SK-N-SH treated with all-trans-retinoic acid at 6 μM for 48 hours (cell line): ENCODE results near the gene TMCO2.

Experiments
- ATAC-seq: fragments of 200-7000 bp; cut with Tn5 transposase; 3 replicates; pipeline ENCODE4 v1.9.1; 2020; ENCODE audit warnings: mild to moderate bottlenecking, moderate library complexity
- ARNTL ChIP-seq: fragments of 450-650 bp; formaldehyde crosslinking; IDR thresholded peaks from 2 replicates; pipeline ENCODE4 v1.5.0; 2020; ENCODE audit warnings: low read depth, mild to moderate bottlenecking, moderate library complexity, borderline replicate concordance
- BACH2 ChIP-seq: fragments of 250-450 bp; sonication (Bioruptor Pico); IDR thresholded peaks from 2 replicates; pipeline ENCODE4 v1.9.0; 2021; ENCODE audit warnings: mild to moderate bottlenecking, borderline replicate concordance
- CREB5 ChIP-seq: fragments of 250-450 bp; sonication (Bioruptor Pico); IDR thresholded peaks from 2 replicates; pipeline ENCODE4 v1.5.1; 2020; ENCODE audit warnings: low read depth, mild to moderate bottlenecking, moderate library complexity
- CSDC2 ChIP-seq: fragments of 250-450 bp; sonication (Bioruptor Pico); IDR thresholded peaks from 2 replicates; pipeline ENCODE4 v1.5.0; 2020; ENCODE audit warnings: mild to moderate bottlenecking, moderate library complexity
- CSRNP3 ChIP-seq: fragments of 250-450 bp; sonication (Bioruptor Pico); IDR thresholded peaks from 2 replicates; pipeline ENCODE4 v1.5.1; 2021; ENCODE audit warnings: mild to moderate bottlenecking, moderate library complexity
- ESRRG ChIP-seq: fragments of 250-450 bp; sonication (Bioruptor Pico); IDR thresholded peaks from 2 replicates; pipeline ENCODE4 v1.6.1; 2021; ENCODE audit warnings: mild to moderate bottlenecking
- GLIS3 ChIP-seq: fragments of 250-450 bp; sonication (Bioruptor Pico); IDR thresholded peaks from 2 replicates; pipeline ENCODE4 v1.5.0; 2020; ENCODE audit warnings: mild to moderate bottlenecking, moderate library complexity
- ISL1 ChIP-seq: fragments of 250-450 bp; sonication (Bioruptor Pico); IDR thresholded peaks from 2 replicates; pipeline ENCODE4 v2.1.2; 2022; ENCODE audit warnings: mild to moderate bottlenecking, moderate library complexity
- OSR1 ChIP-seq: fragments of 250-450 bp; sonication (Bioruptor Pico); IDR thresholded peaks from 2 replicates; pipeline ENCODE4 v1.8.0; 2022; ENCODE audit warnings: moderate library complexity, mild to moderate bottlenecking, inconsistent platforms
- PATZ1 ChIP-seq: fragments of 250-450 bp; sonication (Bioruptor Pico); IDR thresholded peaks from 2 replicates; pipeline ENCODE4 v1.8.0; 2020; ENCODE audit warnings: mild to moderate bottlenecking, moderate library complexity, borderline replicate concordance
- POU6F1 ChIP-seq: fragments of 250-450 bp; sonication (Bioruptor Pico); IDR thresholded peaks from 2 replicates; pipeline ENCODE4 v1.8.0; 2021; ENCODE audit warnings: low read depth, mild to moderate bottlenecking, moderate library complexity, borderline replicate concordance
- PPARA ChIP-seq: fragments of 250-450 bp; sonication (Bioruptor Pico); IDR thresholded peaks from 2 replicates; pipeline ENCODE4 v1.5.0; 2020; ENCODE audit warnings: mild to moderate bottlenecking, borderline replicate concordance
- RARB ChIP-seq: fragments of 250-450 bp; sonication (Bioruptor Pico); IDR thresholded peaks from 2 replicates; pipeline ENCODE4 v1.8.0; 2021; ENCODE audit warnings: mild to moderate bottlenecking, moderate library complexity
- TOX ChIP-seq: fragments of 250-450 bp; sonication (Bioruptor Pico); IDR thresholded peaks from 2 replicates; pipeline ENCODE4 v1.8.0; 2021; ENCODE audit warnings: mild to moderate bottlenecking, moderate library complexity, borderline replicate concordance
- TSHZ2 ChIP-seq: fragments of 250-450 bp; sonication (Bioruptor Pico); IDR thresholded peaks from 2 replicates; pipeline ENCODE4 v1.5.0; 2020; ENCODE audit warnings: mild to moderate bottlenecking, moderate library complexity
- ZC3H10 ChIP-seq: fragments of 250-450 bp; sonication (Bioruptor Pico); IDR thresholded peaks from 2 replicates; pipeline ENCODE4 v1.5.1; 2021; ENCODE audit warnings: mild to moderate bottlenecking, moderate library complexity
- ZFP3 ChIP-seq: fragments of 250-450 bp; sonication (Bioruptor Pico); IDR thresholded peaks from 2 replicates; pipeline ENCODE4 v1.5.0; 2020; ENCODE audit warnings: mild to moderate bottlenecking, moderate library complexity
- ZFP30 ChIP-seq: fragments of 450-650 bp; formaldehyde crosslinking; IDR thresholded peaks from 2 replicates; pipeline ENCODE4 v1.5.0; 2022; ENCODE audit warnings: mild to moderate bottlenecking, moderate library complexity
- ZNF565 ChIP-seq: fragments of 450-650 bp; formaldehyde crosslinking; conservative IDR thresholded peaks from 2 replicates; pipeline ENCODE4 v1.5.0; 2020; ENCODE audit warnings: low read depth, mild to moderate bottlenecking, moderate library complexity
- ZNF70 ChIP-seq: fragments of 450-650 bp; formaldehyde crosslinking; IDR thresholded peaks from 2 replicates; pipeline ENCODE4 v1.5.0; 2020; ENCODE audit warnings: mild to moderate bottlenecking, moderate library complexity
- ZNF8 ChIP-seq: fragments of 450-650 bp; formaldehyde crosslinking; IDR thresholded peaks from 2 replicates; pipeline ENCODE4 v1.5.0; 2020; ENCODE audit warnings: mild to moderate bottlenecking, moderate library complexity

Gene TMCO2

GRCh38 chr1:40299366-40300248 is 51.9 kb downstream of the TMCO2 start:
- ATAC-seq, result no peak
- TF ChIP-seq ZC3H10 (CRISPR knock-in tag), result no peak
- TF ChIP-seq CSDC2 (CRISPR knock-in tag), result no peak
- TF ChIP-seq GLIS3, result no peak
- no peak for TF ChIP-seq ZNF8 (CRISPR knock-in tag)
- no peak for TF ChIP-seq TOX (CRISPR knock-in tag)
- no peak for TF ChIP-seq ZNF70 (CRISPR knock-in tag)
- TF ChIP-seq PATZ1 (CRISPR knock-in tag), result no peak
- TF ChIP-seq ESRRG (CRISPR knock-in tag), result no peak
- TF ChIP-seq PPARA (CRISPR knock-in tag), result no peak

- no peak for ATAC-seq
- no peak for TF ChIP-seq ZNF70 (CRISPR knock-in tag)
- no peak for TF ChIP-seq ZFP3 (CRISPR knock-in tag)
- no peak for TF ChIP-seq TOX (CRISPR knock-in tag)
- no peak for TF ChIP-seq CSDC2 (CRISPR knock-in tag)
- TF ChIP-seq ZFP30 (CRISPR knock-in tag), result no peak
- no peak for TF ChIP-seq ISL1 (CRISPR knock-in tag)
- no peak for TF ChIP-seq CREB5 (CRISPR knock-in tag)
- no peak for TF ChIP-seq ESRRG (CRISPR knock-in tag)
- TF ChIP-seq OSR1 (CRISPR knock-in tag), result no peak
- TF ChIP-seq TSHZ2, result no peak
- no peak for TF ChIP-seq ARNTL (CRISPR knock-in tag)
- TF ChIP-seq PATZ1 (CRISPR knock-in tag), result no peak
- no peak for TF ChIP-seq BACH2 (CRISPR knock-in tag)
- no peak for TF ChIP-seq RARB (CRISPR knock-in tag)
- no peak for TF ChIP-seq POU6F1
- TF ChIP-seq ZNF8 (CRISPR knock-in tag), result no peak
- TF ChIP-seq ZC3H10 (CRISPR knock-in tag), result no peak
- TF ChIP-seq ZNF565 (CRISPR knock-in tag), result no peak
These were observed 52.5 kb downstream of the TMCO2 start for GRCh38 chr1:40300249-40300567.

DNA sequence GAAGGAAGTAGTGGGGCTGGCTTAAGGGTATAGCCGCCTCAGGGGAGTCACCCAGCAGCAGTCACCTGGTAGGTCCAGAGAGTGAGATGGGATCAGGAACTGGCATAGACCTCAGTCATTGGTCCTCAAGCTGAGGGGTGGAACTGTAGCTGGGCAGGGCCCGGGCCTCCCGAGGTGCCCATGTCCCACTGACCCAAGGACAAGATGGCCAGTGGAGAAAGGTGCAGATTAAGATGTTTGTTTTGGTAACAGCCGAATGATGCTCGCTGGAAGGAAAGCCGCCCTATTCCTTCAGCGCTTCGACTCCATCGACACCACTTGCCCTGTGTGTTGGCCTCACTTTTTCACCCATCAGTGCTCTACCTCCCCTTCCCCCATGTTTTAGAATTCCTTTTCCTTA is 52.9 kb downstream of the TMCO2 start:
- ATAC-seq, result no peak
- no peak for TF ChIP-seq ZC3H10 (CRISPR knock-in tag)
- TF ChIP-seq ZFP3 (CRISPR knock-in tag), result no peak
- no peak for TF ChIP-seq TSHZ2
- TF ChIP-seq POU6F1, result no peak
- TF ChIP-seq GLIS3, result no peak
- no peak for TF ChIP-seq CSRNP3 (CRISPR knock-in tag)
